Astrocyte (in vitro differentiated cells and primary cell): ENCODE data around the gene LZTR1. TPM values are rescaled to one million over a fixed set of nuclear protein-coding genes. Genes with fewer than 3 reads are reported as not detected.

Source experiments
- DNase-seq: peaks from one replicate; pipeline ENCODE4 v3.0.0-alpha.2; 2010; ENCODE audit warnings: low read depth
- FAIRE-seq: peaks from 2 replicates; lab custom pipeline; 2011; peaks lifted over from hg19 to GRCh38; lab: Jason Lieb, UNC
- H2AFZ ChIP-seq: 2 replicates; pipeline ENCODE4 v1.6.0; 2012; ENCODE audit warnings: low read depth, low read length, inconsistent platforms
- H3K27ac ChIP-seq: 2 replicates; pipeline ENCODE4 v1.5.1; 2011; ENCODE audit warnings: low read depth, low read length, inconsistent platforms
- H3K27me3 ChIP-seq: 2 replicates; pipeline ENCODE4 v1.6.0; 2011; ENCODE audit warnings: low read length, inconsistent platforms; ENCODE audit not compliant: insufficient read depth
- H3K36me3 ChIP-seq: 2 replicates; pipeline ENCODE4 v1.5.1; 2011; ENCODE audit warnings: low read length, inconsistent platforms; ENCODE audit not compliant: insufficient read depth
- H3K4me1 ChIP-seq: 2 replicates; pipeline ENCODE4 v1.5.1; 2011; ENCODE audit warnings: low read length, inconsistent platforms; ENCODE audit not compliant: insufficient read depth
- H3K4me2 ChIP-seq: 2 replicates; pipeline ENCODE4 v1.6.0; 2012; ENCODE audit warnings: low read length, inconsistent platforms
- H3K4me3 ChIP-seq: 2 replicates; pipeline ENCODE4 v1.5.1; 2011; ENCODE audit warnings: low read depth, mild to moderate bottlenecking, low read length, inconsistent platforms; ENCODE audit not compliant: insufficient read depth
- H3K79me2 ChIP-seq: 2 replicates; pipeline ENCODE4 v1.6.0; 2012; ENCODE audit warnings: mild to moderate bottlenecking, low read length, inconsistent platforms; ENCODE audit not compliant: insufficient read depth
- H3K9ac ChIP-seq: 2 replicates; pipeline ENCODE4 v1.6.0; 2012; ENCODE audit warnings: mild to moderate bottlenecking, low read length, inconsistent platforms
- H3K9me3 ChIP-seq: 2 replicates; pipeline ENCODE4 v1.5.1; 2012; ENCODE audit warnings: low read depth, mild to moderate bottlenecking, low read length, inconsistent platforms; ENCODE audit not compliant: insufficient read depth
- H4K20me1 ChIP-seq: 2 replicates; pipeline ENCODE4 v1.6.0; 2012; ENCODE audit warnings: low read length, inconsistent platforms; ENCODE audit not compliant: insufficient read depth
- H3K27ac Mint-ChIP-seq: one replicate; pipeline ENCODE4 v1.8.0; 2021; ENCODE audit warnings: mild to moderate bottlenecking, mixed read lengths; ENCODE audit not compliant: unreplicated experiment
- H3K27me3 Mint-ChIP-seq: one replicate; pipeline ENCODE4 v1.8.0; 2021; ENCODE audit warnings: low read depth, mixed read lengths; ENCODE audit not compliant: unreplicated experiment
- H3K36me3 Mint-ChIP-seq: one replicate; pipeline ENCODE4 v1.8.0; 2021; ENCODE audit warnings: low read depth, mixed read lengths; ENCODE audit not compliant: unreplicated experiment
- H3K4me1 Mint-ChIP-seq: one replicate; pipeline ENCODE4 v1.8.0; 2021; ENCODE audit warnings: low read depth, mixed read lengths; ENCODE audit not compliant: unreplicated experiment
- H3K4me3 Mint-ChIP-seq: one replicate; pipeline ENCODE4 v1.8.0; 2021; ENCODE audit warnings: mild to moderate bottlenecking, moderate library complexity, mixed read lengths; ENCODE audit not compliant: unreplicated experiment
- H3K9me3 Mint-ChIP-seq: one replicate; pipeline ENCODE4 v1.8.0; 2021; ENCODE audit warnings: mild to moderate bottlenecking, mixed read lengths; ENCODE audit not compliant: unreplicated experiment
- CTCF ChIP-seq: IDR thresholded peaks from 2 replicates; pipeline ENCODE4 v1.5.1; 2011; ENCODE audit warnings: low read depth, mild to moderate bottlenecking, inconsistent platforms, low read length, moderate library complexity; ENCODE audit not compliant: insufficient read depth
- EZH2 ChIP-seq: IDR thresholded peaks from 2 replicates; pipeline ENCODE4 v1.6.1; 2012; ENCODE audit warnings: mild to moderate bottlenecking, low read length, inconsistent platforms; ENCODE audit not compliant: insufficient read depth
- total RNA-seq: library from RNA; stranded (reverse); gene quantifications from 2 replicates; pipeline ENCODE4 v1.2.1, GENCODE V29; 2021

The LZTR1 gene
- total RNA-seq, 1 donor from 2014 or later: 62.0 TPM

GRCh38 chr22:20972933-20973577, 9.0 kb upstream of the LZTR1 start:
- Histone ChIP-seq H3K27ac (no peak overlapping the region), H3K79me2 (no peaks in the 10 kb centered on the region), H3K27me3 (no peaks in the 10 kb centered on the region), H4K20me1 (no peaks in the 10 kb centered on the region), H3K4me1 (no peaks in the 10 kb centered on the region), H3K9ac (no peak overlapping the region), H3K4me2 (no peak overlapping the region), H3K4me3 (no peak overlapping the region), H3K9me3 (no peaks in the 10 kb centered on the region), H2AFZ (no peak overlapping the region), H3K36me3 (no peaks in the 10 kb centered on the region)
- Mint-ChIP-seq H3K4me1 (no peaks in the 10 kb centered on the region), H3K27me3 (peaks cover 26% of the 10 kb centered on the region), H3K36me3 (no peaks in the 10 kb centered on the region), H3K27ac (no peak overlapping the region), H3K4me3 (no peak overlapping the region), H3K9me3 (peaks cover 4% of the 10 kb centered on the region)
- FAIRE-seq (no peak), DNase-seq (no peak)
- TF ChIP-seq EZH2: no peak
- TF ChIP-seq CTCF: no peak

DNA sequence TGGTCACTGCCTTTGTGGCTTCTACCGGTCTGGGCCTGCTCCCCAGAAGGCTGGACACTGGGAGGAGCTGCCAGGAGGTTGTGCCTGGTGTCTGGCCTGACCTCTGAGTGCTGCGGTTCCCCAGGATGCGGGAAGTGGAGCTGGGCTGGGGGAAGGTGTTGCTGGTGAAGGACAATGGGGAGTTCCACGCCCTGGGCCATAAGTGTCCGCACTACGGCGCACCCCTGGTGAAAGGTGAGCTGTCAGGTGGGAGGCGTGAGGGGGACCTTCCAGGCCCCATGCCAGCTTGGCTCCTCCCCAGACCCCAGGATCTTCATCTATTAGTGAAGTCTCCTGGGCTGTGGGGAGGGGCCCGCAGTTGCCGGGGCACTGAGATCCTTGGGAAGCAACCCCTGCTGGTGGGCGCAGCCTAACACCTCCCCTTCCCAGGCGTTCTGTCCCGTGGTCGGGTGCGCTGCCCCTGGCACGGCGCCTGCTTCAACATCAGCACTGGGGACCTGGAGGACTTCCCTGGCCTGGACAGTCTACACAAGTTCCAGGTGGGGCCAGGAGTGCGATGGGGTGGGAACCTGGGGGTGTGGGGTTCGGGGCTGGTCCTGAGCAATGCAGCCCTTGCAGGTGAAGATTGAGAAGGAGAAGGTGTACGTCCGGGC, 8.3 kb upstream of the LZTR1 start:
- H3K9ac ChIP-seq: no peak overlapping the region
- H3K27me3 Mint-ChIP-seq: peaks cover 24% of the 10 kb centered on the region
- peaks cover 7% of the 10 kb centered on the region for H3K9me3 Mint-ChIP-seq
- DNase-seq (no peak), FAIRE-seq (no peak)
- H3K27ac ChIP-seq: no peak overlapping the region
- no peak overlapping the region for H3K4me2 ChIP-seq
- TF ChIP-seq EZH2: no peak
- TF ChIP-seq CTCF: no peak
- H3K36me3 Mint-ChIP-seq: no peaks in the 10 kb centered on the region
- no peaks in the 10 kb centered on the region for H3K27me3 ChIP-seq
- no peak overlapping the region for H3K4me3 Mint-ChIP-seq
- no peaks in the 10 kb centered on the region for H3K4me1 Mint-ChIP-seq
- H3K36me3 ChIP-seq: no peaks in the 10 kb centered on the region
- H3K4me1 ChIP-seq: no peaks in the 10 kb centered on the region
- peaks cover 5% of the 10 kb centered on the region for H3K9me3 ChIP-seq
- no peak overlapping the region for H2AFZ ChIP-seq
- no peak overlapping the region for H3K27ac Mint-ChIP-seq
- H3K4me3 ChIP-seq: no peak overlapping the region
- no peaks in the 10 kb centered on the region for H3K79me2 ChIP-seq
- no peaks in the 10 kb centered on the region for H4K20me1 ChIP-seq

- Mint-ChIP-seq H3K4me1 (no peaks in the 10 kb centered on the region), H3K27me3 (peaks cover 28% of the 10 kb centered on the region), H3K27ac (no peak overlapping the region), H3K36me3 (peaks cover under 1% of the 10 kb centered on the region), H3K9me3 (peaks cover 11% of the 10 kb centered on the region), H3K4me3 (no peak overlapping the region)
- H3K27me3 ChIP-seq: no peaks in the 10 kb centered on the region
- no peak overlapping the region for H2AFZ ChIP-seq
- DNase-seq (no peak), FAIRE-seq (no peak)
- no peaks in the 10 kb centered on the region for H3K36me3 ChIP-seq
- no peak overlapping the region for H3K4me3 ChIP-seq
- no peak overlapping the region for H3K27ac ChIP-seq
- H4K20me1 ChIP-seq: no peaks in the 10 kb centered on the region
- H3K9me3 ChIP-seq: peaks cover 5% of the 10 kb centered on the region
- no peak overlapping the region for H3K4me2 ChIP-seq
- no peaks in the 10 kb centered on the region for H3K4me1 ChIP-seq
- H3K9ac ChIP-seq: no peak overlapping the region
- TF ChIP-seq EZH2 (no peak), CTCF (no peak)
- no peaks in the 10 kb centered on the region for H3K79me2 ChIP-seq
Observed at GRCh38 chr22:20974336-20974955, 7.7 kb upstream of the LZTR1 start.
